GM18858 (cell line): ENCODE measurements around the gene TRIO.
"Not testable (repeated sequence)": the region's sequence is repeated elsewhere in the genome, so short reads cannot be mapped to it uniquely, and the experiment has no call there.

Source experiments
- ATAC-seq: cut with Tn5 transposase; IDR thresholded peaks from one replicate; pipeline ENCODE4 v1.9.1; 2021; ENCODE audit not compliant: unreplicated experiment

The TRIO gene

GRCh38 chr5:14369780-14370179 is 226.6 kb downstream of the TRIO start:
- ATAC-seq, result no peak

GRCh38 chr5:14370386-14370785 is 227.2 kb downstream of the TRIO start:
- ATAC-seq, result no peak

GRCh38 chr5:14373685-14374084 is 230.5 kb downstream of the TRIO start:
- ATAC-seq, result no peak

GRCh38 chr5:14374100-14374499 is 231.0 kb downstream of the TRIO start:
- no peak for ATAC-seq

- ATAC-seq, result no peak
Measured at GRCh38 chr5:14376789-14377188, 233.6 kb downstream of the TRIO start.

GRCh38 chr5:14379739-14380497 is 236.8 kb downstream of the TRIO start:
- ATAC-seq, result no peak

GRCh38 chr5:14380712-14381111 is 237.6 kb downstream of the TRIO start:
- ATAC-seq, result no peak

GRCh38 chr5:14382640-14383039 is 239.5 kb downstream of the TRIO start:
- no peak for ATAC-seq

GRCh38 chr5:14383923-14384322 is 240.8 kb downstream of the TRIO start:
- no peak for ATAC-seq

GRCh38 chr5:14385019-14385418 is 241.9 kb downstream of the TRIO start:
- ATAC-seq, result no peak

- ATAC-seq, result no peak
Measured at GRCh38 chr5:14386884-14387624, 243.9 kb downstream of the TRIO start.

GRCh38 chr5:14388741-14389140 is 245.6 kb downstream of the TRIO start:
- ATAC-seq, result no peak

- not testable (repeated sequence) for ATAC-seq
Measured at GRCh38 chr5:14392552-14392951, 249.4 kb downstream of the TRIO start.

- no peak for ATAC-seq
Measured at GRCh38 chr5:14394365-14394764, 251.2 kb downstream of the TRIO start.

- no peak for ATAC-seq
Measured at GRCh38 chr5:14395411-14395810, 252.3 kb downstream of the TRIO start.

- no peak for ATAC-seq
Measured at GRCh38 chr5:14396066-14396465, 252.9 kb downstream of the TRIO start.

- ATAC-seq, result no peak
Measured at GRCh38 chr5:14396737-14397136, 253.6 kb downstream of the TRIO start.

- ATAC-seq, result no peak
Measured at GRCh38 chr5:14397717-14398116, 254.6 kb downstream of the TRIO start.

GRCh38 chr5:14399054-14399692 is 256.0 kb downstream of the TRIO start:
- ATAC-seq, result no peak

- ATAC-seq, result no peak
Measured at GRCh38 chr5:14400085-14400484, 256.9 kb downstream of the TRIO start.

- no peak for ATAC-seq
Measured at GRCh38 chr5:14400611-14401010, 257.5 kb downstream of the TRIO start.

- no peak for ATAC-seq
Measured at GRCh38 chr5:14401639-14402038, 258.5 kb downstream of the TRIO start.
